Lower leg skin (tissue), 4 donors: ENCODE data around the gene PRX. TPM values are rescaled to one million over a fixed set of nuclear protein-coding genes. Genes with fewer than 3 reads are reported as not detected.

Experiments
- DNase-seq, 2 donors: peaks; one replicate each; pipeline ENCODE4 v3.0.0-alpha.2; 2019; ENCODE audit warnings: low spot score in 2 of 2
- H3K4me3 ChIP-seq: fragments of 200-600 bp; sonication (generic); 2 replicates; pipeline ENCODE4 v1.5.1; 2017; ENCODE audit warnings: mild to moderate bottlenecking, low read depth; ENCODE audit not compliant: poor library complexity, severe bottlenecking
- POLR2A ChIP-seq, 2 donors: fragments of 450-650 bp; IDR thresholded peaks; one replicate each; pipeline ENCODE4 v1.6.1; 2016 to 2017; ENCODE audit warnings: antibody characterized with exemption in 2 of 2, mild to moderate bottlenecking in 1 of 2, moderate library complexity in 1 of 2
- WGBS, 2 donors: methylation state at CpG; one replicate each; pipeline ENCODE4 v1.1.5; 2018; 5-methylcytosine and 5-hydroxymethylcytosine counted together
- intact Hi-C: fragments of 100-400 bp; cut with DNase I; formaldehyde crosslinking; loops from one replicate; pipeline ENCODE4 v1.15.0; 2023; ENCODE audit warnings: low total_unique reads
- total RNA-seq, 4 donors: library from RNA; depleted of rRNA; stranded (reverse); fragments of >200 nt; gene quantifications; one replicate each; pipeline ENCODE4 v1.1.0, GENCODE V29; 2016
- TF ChIP-seq, protein P1 (sequence below), 3 donors: fragments of 450-650 bp; IDR thresholded peaks; one replicate each; pipeline ENCODE4 v1.5.1; 2016; ENCODE audit warnings: antibody characterized with exemption in 3 of 3, mild to moderate bottlenecking in 3 of 3, moderate library complexity in 2 of 3

Gene PRX
- total RNA-seq, 4 donors from 2014 or later = 2.5 to 7.3 (median 5.6) TPM

DNA sequence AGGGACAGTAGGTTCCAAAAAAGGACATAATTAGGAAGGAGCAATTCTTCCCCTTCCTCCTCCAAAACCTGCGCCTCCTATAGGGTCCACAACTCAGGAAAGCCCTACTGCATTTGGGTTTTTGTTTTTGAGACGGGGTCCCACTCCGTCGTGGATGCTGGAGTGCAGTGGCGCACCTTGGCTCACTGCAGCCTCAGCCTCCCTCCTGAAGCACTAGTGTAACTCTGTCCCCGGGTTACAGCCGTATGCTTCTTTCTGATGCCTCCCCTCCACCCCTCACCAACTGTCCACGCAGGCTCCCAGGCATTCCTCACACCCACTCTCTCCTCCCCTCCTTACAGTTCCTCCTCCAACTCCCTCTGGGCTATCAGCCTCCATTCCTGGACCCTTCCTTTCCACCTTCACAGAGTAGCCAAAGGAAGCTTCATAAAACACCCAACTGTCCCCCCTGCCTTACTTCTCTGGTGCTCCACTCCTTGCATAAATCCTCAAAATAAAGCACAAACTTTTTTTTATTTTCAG, 33.1 kb upstream of the PRX start:
- TF ChIP-seq, protein P1, sequence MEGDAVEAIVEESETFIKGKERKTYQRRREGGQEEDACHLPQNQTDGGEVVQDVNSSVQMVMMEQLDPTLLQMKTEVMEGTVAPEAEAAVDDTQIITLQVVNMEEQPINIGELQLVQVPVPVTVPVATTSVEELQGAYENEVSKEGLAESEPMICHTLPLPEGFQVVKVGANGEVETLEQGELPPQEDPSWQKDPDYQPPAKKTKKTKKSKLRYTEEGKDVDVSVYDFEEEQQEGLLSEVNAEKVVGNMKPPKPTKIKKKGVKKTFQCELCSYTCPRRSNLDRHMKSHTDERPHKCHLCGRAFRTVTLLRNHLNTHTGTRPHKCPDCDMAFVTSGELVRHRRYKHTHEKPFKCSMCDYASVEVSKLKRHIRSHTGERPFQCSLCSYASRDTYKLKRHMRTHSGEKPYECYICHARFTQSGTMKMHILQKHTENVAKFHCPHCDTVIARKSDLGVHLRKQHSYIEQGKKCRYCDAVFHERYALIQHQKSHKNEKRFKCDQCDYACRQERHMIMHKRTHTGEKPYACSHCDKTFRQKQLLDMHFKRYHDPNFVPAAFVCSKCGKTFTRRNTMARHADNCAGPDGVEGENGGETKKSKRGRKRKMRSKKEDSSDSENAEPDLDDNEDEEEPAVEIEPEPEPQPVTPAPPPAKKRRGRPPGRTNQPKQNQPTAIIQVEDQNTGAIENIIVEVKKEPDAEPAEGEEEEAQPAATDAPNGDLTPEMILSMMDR (IDR thresholded peaks at IDR 0.05) = no peak
- TF ChIP-seq POLR2A (IDR thresholded peaks at IDR 0.05) = no peak
- DNase-seq = no peak
- intact Hi-C loops = no loop called here
- H3K4me3 ChIP-seq = no peak overlapping the region
- 81% methylated on average over 8 of the region's 8 CpGs for WGBS, 2 donors

- 45 to 51% methylated on average over 9 of the region's 9 CpGs for WGBS, 2 donors
Observed at GRCh38 chr19:40445780-40446262, 32.6 kb upstream of the PRX start.

GRCh38 chr19:40444825-40445312, 31.7 kb upstream of the PRX start:
- no peak for DNase-seq
- no peak for TF ChIP-seq POLR2A (IDR thresholded peaks at IDR 0.05)
- TF ChIP-seq, protein P1 (IDR thresholded peaks at IDR 0.05) = no peak
- H3K4me3 ChIP-seq = peak overlapping the region; percentile 90
- 15 to 17% methylated on average over 18 of the region's 18 CpGs for WGBS, 2 donors
- intact Hi-C loops = no loop called here

More at GRCh38 chr19:40445780-40446262, 32.6 kb upstream of the PRX start:
- H3K4me3 ChIP-seq = no peak overlapping the region
- TF ChIP-seq, protein P1 (IDR thresholded peaks at IDR 0.05) = no peak
- no peak for TF ChIP-seq POLR2A (IDR thresholded peaks at IDR 0.05)
- no peak for DNase-seq
- intact Hi-C loops = no loop called here

DNA sequence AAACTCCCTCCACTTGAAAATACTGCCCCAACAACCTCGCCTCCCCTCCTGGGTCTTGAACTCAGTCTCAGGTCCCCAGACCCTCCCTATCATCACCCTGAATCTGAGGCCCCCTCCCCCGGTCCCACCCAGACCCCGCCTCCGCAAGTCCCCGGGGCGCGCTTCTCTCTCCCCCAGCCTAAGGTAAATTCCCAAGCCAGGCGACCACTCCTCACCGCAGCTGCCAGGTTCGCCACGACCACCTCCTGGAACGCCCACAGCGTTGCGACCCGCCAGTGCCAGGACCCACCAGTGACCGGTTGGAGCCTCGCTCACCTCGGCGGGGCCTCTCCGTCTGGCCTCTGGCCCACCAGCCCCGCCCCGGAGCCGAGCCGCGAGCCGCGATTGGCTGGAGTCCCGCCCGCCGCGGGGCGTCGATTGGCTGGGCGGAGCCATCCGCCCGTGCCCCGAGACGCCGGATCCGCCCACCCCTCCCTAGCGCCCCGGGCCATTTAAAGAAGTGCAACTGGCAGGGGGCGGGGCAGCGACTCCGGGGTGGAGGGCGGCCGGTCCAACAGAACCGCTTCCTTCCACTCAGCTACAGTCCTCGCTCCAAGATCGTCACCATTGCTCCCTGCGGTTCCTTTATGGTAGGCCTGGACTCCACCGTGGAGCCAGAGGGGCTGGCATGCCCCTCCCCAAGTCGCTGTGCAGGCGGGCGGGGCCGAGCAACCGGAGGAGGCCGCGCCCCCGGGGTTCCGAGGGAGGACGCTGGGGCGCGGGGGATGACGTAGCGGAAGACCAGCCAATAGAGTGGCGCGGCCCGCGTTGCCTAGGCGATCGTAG, 31.0 kb upstream of the PRX start, which contains the start of gene SERTAD3:
SERTAD3 (minus strand) TSS at position 336 of the 825 bp plus-strand sequence. CDS start 2,255 bp downstream, outside the sequence.
- DNase-seq = peak; percentile 96 to 99
- TF ChIP-seq POLR2A (IDR thresholded peaks at IDR 0.05) = peak in 1 of 2 donors; percentile 68
- TF ChIP-seq, protein P1 (IDR thresholded peaks at IDR 0.05) = peak in 1 of 3 donors; percentile 33
- peak within 1 kb of the TSS; percentile 90 for H3K4me3 ChIP-seq
- WGBS, 2 donors = 0 to 1% methylated on average over 25 to 35 of the region's 72 CpGs
- intact Hi-C loops = no loop called here

DNA sequence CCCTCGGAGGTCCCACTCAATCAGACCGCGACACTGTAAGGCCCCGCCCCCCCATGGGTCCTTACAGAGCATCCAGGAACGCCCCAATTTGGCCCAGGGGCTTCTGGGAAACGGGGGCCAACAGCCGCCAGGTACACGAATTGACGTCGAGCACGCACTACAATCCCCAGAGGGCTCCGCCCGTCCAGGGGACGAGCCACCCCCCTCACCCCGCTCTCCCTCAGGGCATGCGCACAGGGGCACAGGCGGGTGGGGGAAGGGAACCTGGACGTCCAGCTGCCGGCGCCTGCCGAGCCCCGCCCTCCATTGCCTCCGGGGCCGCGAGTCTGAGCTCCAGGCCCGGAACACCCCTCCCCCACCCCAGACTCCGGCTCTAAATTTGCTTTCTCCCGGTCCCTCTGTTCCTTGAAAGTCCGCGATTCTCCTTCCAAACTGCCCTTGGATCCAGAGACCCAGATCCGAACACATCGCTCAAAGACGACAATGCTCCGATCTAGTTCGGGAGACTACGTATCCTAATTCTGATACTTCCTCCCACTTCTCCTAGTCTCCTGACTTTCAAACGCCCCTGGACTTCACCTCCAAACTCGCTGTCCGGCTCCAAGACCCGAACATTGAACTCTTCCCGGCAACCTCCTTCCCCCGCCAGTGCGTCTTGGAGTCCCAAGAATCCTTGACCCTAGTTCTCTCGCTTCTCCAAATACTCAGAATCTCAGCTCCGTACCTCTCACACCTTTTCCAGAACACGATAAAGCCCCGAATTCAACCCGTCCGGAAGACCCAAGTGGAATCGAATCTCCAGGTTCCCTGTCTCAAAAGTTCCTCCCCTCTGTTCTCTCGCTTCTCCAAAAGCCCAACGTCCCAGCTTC, 30.2 kb upstream of the PRX start:
- peak; percentile 100 for DNase-seq
- intact Hi-C loops = no loop called here
- no peak for TF ChIP-seq POLR2A (IDR thresholded peaks at IDR 0.05)
- TF ChIP-seq, protein P1 (IDR thresholded peaks at IDR 0.05) = no peak

More for the DNA sequence above, 30.2 kb upstream of the PRX start:
- H3K4me3 ChIP-seq = peak overlapping the region; percentile 90
- WGBS, 2 donors = 0 to 1% methylated on average over 34 to 50 of the region's 52 CpGs
